Superior temporal gyrus (tissue), 1 donor: ENCODE results near the gene CERS6.
"Not testable (repeated sequence)": the region's sequence is repeated elsewhere in the genome, so short reads cannot be mapped to it uniquely, and the experiment has no call there.

Experiments used
- DNase-seq: peaks from one replicate; pipeline ENCODE4 v3.0.0-alpha.2; 2016; ENCODE audit errors: extremely low spot score

CERS6 gene

GRCh38 chr2:168455645-168456520 lies at the start of gene CERS6:
Gene CERS6 (plus strand): TSS chr2:168456272. CDS start chr2:168456449, 177 bp downstream.
- DNase-seq, result peak; percentile 84

GRCh38 chr2:168412301-168412700 lies 43.8 kb upstream of the CERS6 start:
- not testable (repeated sequence) for DNase-seq

- DNase-seq, result not testable (repeated sequence)
These were observed 43.0 kb upstream of the CERS6 start for GRCh38 chr2:168413101-168413500.

GRCh38 chr2:168416555-168416954 lies 39.5 kb upstream of the CERS6 start:
- DNase-seq, result no peak

GRCh38 chr2:168422584-168422983 lies 33.5 kb upstream of the CERS6 start:
- DNase-seq, result no peak

GRCh38 chr2:168424112-168424951 lies 31.7 kb upstream of the CERS6 start:
- no peak for DNase-seq

GRCh38 chr2:168424971-168425370 lies 31.1 kb upstream of the CERS6 start:
- no peak for DNase-seq

GRCh38 chr2:168426861-168427260 lies 29.2 kb upstream of the CERS6 start:
- DNase-seq, result no peak

- DNase-seq, result no peak
These were observed 28.6 kb upstream of the CERS6 start for GRCh38 chr2:168427451-168427850.

- DNase-seq, result no peak
These were observed 27.6 kb upstream of the CERS6 start for GRCh38 chr2:168428431-168428830.

GRCh38 chr2:168429988-168430387 lies 26.1 kb upstream of the CERS6 start:
- DNase-seq, result no peak

- no peak for DNase-seq
These were observed 25.6 kb upstream of the CERS6 start for GRCh38 chr2:168430431-168430830.

- DNase-seq, result no peak
These were observed 24.6 kb upstream of the CERS6 start for GRCh38 chr2:168431301-168432024.

GRCh38 chr2:168432100-168432499 lies 24.0 kb upstream of the CERS6 start:
- DNase-seq, result no peak

- no peak for DNase-seq
These were observed 23.4 kb upstream of the CERS6 start for GRCh38 chr2:168432565-168433186.

GRCh38 chr2:168433527-168433926 lies 22.5 kb upstream of the CERS6 start:
- DNase-seq, result no peak

GRCh38 chr2:168434146-168434545 lies 21.9 kb upstream of the CERS6 start:
- no peak for DNase-seq

GRCh38 chr2:168436840-168437239 lies 19.2 kb upstream of the CERS6 start:
- no peak for DNase-seq

- DNase-seq, result no peak
These were observed 17.5 kb upstream of the CERS6 start for GRCh38 chr2:168438553-168438952.

GRCh38 chr2:168439536-168439935 lies 16.5 kb upstream of the CERS6 start:
- no peak for DNase-seq

GRCh38 chr2:168441214-168441872 lies 14.7 kb upstream of the CERS6 start:
- no peak for DNase-seq
